Bronchial epithelial cell (primary cell): Measurements from ENCODE around the gene TGFBR1. TPM values are rescaled to one million over a fixed set of nuclear protein-coding genes. Genes with fewer than 3 reads are reported as not detected.

Experiments
- DNase-seq: peaks from one replicate; pipeline ENCODE4 v3.0.0-alpha.2; 2010; ENCODE audit warnings: low read depth
- FAIRE-seq: peaks from 2 replicates; lab custom pipeline; 2011; peaks lifted over from hg19 to GRCh38; lab: Jason Lieb, UNC
- H3K27me3 ChIP-seq: 2 replicates; pipeline ENCODE4 v1.5.1; 2011; ENCODE audit warnings: low read length; ENCODE audit not compliant: control insufficient read depth, insufficient read depth
- H3K36me3 ChIP-seq: 2 replicates; pipeline ENCODE4 v1.5.1; 2011; ENCODE audit warnings: low read length; ENCODE audit not compliant: control insufficient read depth, insufficient read depth
- H3K4me3 ChIP-seq: 2 replicates; pipeline ENCODE4 v1.5.1; 2011; ENCODE audit warnings: mild to moderate bottlenecking, low read depth, low read length, control low read depth
- total RNA-seq: library from RNA; depleted of rRNA; stranded (reverse); fragments of >200 nt; gene quantifications from 2 replicates; pipeline ENCODE4 v1.2.1, GENCODE V29; 2014
- TF ChIP-seq, protein P1 (sequence below): IDR thresholded peaks from 2 replicates; pipeline ENCODE4 v1.5.1; 2011; ENCODE audit warnings: mild to moderate bottlenecking, moderate library complexity, low read length, control low read depth, inconsistent platforms; ENCODE audit not compliant: insufficient read depth, severe bottlenecking

The TGFBR1 gene
- total RNA-seq, 1 donor from 2014 or later, result 110 TPM

DNA sequence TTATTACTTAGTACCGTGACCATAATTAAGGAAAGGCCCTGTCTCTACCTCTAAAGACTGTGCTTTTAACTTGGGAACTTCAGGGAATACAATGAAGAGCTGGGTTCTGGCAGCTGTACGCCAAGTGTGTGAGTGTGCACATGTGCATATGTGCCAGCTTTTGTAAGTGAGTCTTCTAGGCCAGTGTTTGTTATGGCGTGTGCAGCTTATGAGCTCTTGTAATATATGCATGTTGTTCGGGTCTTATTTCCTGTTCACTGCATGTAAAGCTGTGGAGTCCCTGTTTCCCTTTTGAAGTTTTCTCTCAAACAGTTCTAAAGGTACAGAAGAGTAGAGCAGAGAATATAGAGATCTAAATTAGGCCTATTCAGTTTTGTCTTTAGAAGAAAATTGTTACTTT, 30.5 kb downstream of the TGFBR1 start:
- Histone ChIP-seq H3K4me3 (no peak overlapping the region), H3K36me3 (peaks cover 4% of the 10 kb centered on the region), H3K27me3 (no peaks in the 10 kb centered on the region)
- TF ChIP-seq, protein P1, sequence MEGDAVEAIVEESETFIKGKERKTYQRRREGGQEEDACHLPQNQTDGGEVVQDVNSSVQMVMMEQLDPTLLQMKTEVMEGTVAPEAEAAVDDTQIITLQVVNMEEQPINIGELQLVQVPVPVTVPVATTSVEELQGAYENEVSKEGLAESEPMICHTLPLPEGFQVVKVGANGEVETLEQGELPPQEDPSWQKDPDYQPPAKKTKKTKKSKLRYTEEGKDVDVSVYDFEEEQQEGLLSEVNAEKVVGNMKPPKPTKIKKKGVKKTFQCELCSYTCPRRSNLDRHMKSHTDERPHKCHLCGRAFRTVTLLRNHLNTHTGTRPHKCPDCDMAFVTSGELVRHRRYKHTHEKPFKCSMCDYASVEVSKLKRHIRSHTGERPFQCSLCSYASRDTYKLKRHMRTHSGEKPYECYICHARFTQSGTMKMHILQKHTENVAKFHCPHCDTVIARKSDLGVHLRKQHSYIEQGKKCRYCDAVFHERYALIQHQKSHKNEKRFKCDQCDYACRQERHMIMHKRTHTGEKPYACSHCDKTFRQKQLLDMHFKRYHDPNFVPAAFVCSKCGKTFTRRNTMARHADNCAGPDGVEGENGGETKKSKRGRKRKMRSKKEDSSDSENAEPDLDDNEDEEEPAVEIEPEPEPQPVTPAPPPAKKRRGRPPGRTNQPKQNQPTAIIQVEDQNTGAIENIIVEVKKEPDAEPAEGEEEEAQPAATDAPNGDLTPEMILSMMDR, result no peak
- FAIRE-seq (no peak), DNase-seq (no peak)

DNA sequence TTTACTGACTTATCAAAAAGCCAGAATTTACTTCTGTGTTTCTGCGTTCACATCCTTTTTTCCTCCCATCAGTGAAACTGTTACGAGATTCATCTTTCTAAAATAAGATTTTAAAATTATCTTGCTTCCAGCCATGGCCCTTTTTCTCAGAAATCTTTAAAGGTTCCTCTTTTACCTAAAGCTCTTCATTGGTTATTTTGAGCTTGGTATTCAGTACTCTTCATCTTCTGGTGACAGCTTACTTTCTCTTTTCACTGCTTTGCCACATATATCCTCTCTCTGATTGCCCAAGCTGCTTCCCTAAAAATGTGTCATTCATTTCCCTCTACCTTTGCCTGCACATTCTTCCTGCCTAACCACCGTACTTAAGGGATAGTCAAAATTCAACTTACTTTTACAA, 32.3 kb downstream of the TGFBR1 start:
- DNase-seq (no peak), FAIRE-seq (no peak)
- Histone ChIP-seq H3K27me3 (no peaks in the 10 kb centered on the region), H3K36me3 (peaks cover 4% of the 10 kb centered on the region), H3K4me3 (no peak overlapping the region)
- TF ChIP-seq, protein P1, result no peak

DNA sequence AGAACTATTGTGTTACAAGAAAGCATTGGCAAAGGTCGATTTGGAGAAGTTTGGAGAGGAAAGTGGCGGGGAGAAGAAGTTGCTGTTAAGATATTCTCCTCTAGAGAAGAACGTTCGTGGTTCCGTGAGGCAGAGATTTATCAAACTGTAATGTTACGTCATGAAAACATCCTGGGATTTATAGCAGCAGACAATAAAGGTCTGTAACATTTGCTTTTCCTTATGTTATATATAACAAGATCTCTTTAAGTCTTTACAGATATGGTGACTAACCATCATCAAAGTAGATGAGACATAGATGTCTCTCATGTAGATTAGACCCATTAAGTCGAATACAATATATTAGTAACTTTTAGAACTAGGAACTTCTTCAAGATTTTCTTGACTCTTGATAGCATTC, 33.0 kb downstream of the TGFBR1 start:
- TF ChIP-seq, protein P1, result no peak
- Histone ChIP-seq H3K4me3 (no peak overlapping the region), H3K36me3 (peaks cover 3% of the 10 kb centered on the region), H3K27me3 (no peaks in the 10 kb centered on the region)
- DNase-seq (no peak), FAIRE-seq (no peak)

DNA sequence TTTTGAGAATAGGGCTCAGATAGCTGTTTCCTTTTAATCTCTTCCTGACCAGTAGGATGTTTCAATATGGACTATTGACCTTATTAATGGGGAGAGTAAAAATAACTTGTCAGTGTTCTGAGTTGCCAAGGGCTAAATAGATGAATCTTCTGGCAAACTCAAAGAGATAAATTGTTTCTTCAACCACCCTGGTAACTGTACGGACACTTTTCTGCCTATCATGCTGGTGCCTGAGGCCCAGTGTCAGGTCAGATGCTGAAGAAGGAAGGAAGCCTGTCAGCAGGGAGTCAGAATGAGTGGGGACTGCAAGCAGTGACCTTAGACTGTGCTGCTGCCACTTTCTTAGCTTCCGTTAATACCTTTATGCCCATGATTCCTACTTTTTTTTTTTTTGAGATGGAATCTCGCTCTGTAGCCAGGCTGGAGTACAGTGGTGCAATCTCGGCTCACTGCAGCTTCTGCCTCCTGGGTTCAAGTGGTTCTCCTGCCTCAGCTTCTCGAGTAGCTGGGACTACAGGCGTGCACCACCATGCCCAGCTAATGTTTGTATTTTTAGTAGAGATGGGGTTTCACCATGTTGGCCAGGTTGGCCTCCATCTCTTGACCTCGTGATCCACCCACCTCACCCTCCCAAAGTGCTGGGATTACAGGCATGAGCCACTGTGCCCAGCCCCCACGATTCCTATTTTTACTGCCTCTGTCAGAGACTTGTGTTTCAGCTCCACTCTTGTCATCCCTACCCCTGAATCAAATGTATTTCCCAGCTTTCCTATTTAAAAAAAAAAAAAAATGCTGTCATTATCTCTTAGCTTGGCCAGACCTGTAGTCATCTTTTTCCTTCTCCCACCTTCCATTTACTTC, 33.7 kb downstream of the TGFBR1 start:
- DNase-seq (no peak), FAIRE-seq (no peak)
- H3K36me3 ChIP-seq, result peaks cover 3% of the 10 kb centered on the region
- H3K27me3 ChIP-seq, result no peaks in the 10 kb centered on the region
- H3K4me3 ChIP-seq, result no peak overlapping the region
- TF ChIP-seq, protein P1, result no peak

DNA sequence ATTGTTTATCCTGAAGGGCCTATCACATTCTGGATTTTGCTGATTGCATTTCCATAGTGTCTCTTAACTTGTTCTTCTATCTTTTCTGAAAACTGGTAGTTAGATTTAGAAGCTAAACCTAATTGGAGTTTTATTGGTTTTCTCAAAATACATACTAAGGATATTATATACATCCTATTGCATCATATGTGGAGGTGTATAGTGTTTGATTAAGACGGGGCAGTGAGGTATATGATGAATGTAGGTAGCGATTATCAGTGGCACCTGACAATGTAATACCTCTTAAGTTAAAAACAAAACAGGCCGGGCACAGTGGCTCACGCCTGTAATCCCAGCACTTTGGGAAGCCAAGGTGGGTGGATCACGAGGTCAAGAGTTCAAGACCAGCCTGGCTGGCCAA, 35.0 kb downstream of the TGFBR1 start:
- no peaks in the 10 kb centered on the region for H3K27me3 ChIP-seq

More for the DNA sequence above, 35.0 kb downstream of the TGFBR1 start:
- FAIRE-seq, result no peak
- TF ChIP-seq, protein P1, result no peak
- Histone ChIP-seq H3K36me3 (peaks cover 3% of the 10 kb centered on the region), H3K4me3 (no peak overlapping the region)
- DNase-seq, result no peak
